ENCODE results near the gene ADAT2. TPM values are rescaled to one million over a fixed set of nuclear protein-coding genes. Genes with fewer than 3 reads are reported as not detected.

Gene ADAT2
- total RNA-seq, 3 donors from 2014 or later (not counting 1 experiment from before 2014, with no cell fraction given): 17.4 to 19.4 (median 19.1) TPM

GRCh38 chr6:143376861-143377260 is 73.6 kb downstream of the ADAT2 start:
- intact Hi-C loops (cut with micrococcal nuclease): no loop called here
- H3K27ac Mint-ChIP-seq: no peak overlapping the region
- Histone ChIP-seq H3K27me3 (ENCODE audit: control insufficient read depth, insufficient read depth, low read length) (no peaks in the 10 kb centered on the region), H3K36me3 (ENCODE audit: control insufficient read depth, insufficient read depth, low read length) (no peaks in the 10 kb centered on the region), H3K9me3 (ENCODE audit: control insufficient read depth, insufficient read depth, low read length) (no peaks in the 10 kb centered on the region), H3K27ac (ENCODE audit: low read length) (no peak overlapping the region), H3K4me3 (ENCODE audit: low read length) (no peak overlapping the region), H3K4me1 (ENCODE audit: control insufficient read depth, insufficient read depth, low read length) (no peaks in the 10 kb centered on the region)
- no peak for ATAC-seq
- H3K4me1 Mint-ChIP-seq: no peaks in the 10 kb centered on the region
- peaks cover 15 to 20% of the 10 kb centered on the region in 2 donors for H3K27me3 Mint-ChIP-seq (ENCODE audit: low read depth in 2 of 2)
- H3K36me3 Mint-ChIP-seq: no peaks in the 10 kb centered on the region
- DNase-seq: no peak
- TF ChIP-seq, protein P1, sequence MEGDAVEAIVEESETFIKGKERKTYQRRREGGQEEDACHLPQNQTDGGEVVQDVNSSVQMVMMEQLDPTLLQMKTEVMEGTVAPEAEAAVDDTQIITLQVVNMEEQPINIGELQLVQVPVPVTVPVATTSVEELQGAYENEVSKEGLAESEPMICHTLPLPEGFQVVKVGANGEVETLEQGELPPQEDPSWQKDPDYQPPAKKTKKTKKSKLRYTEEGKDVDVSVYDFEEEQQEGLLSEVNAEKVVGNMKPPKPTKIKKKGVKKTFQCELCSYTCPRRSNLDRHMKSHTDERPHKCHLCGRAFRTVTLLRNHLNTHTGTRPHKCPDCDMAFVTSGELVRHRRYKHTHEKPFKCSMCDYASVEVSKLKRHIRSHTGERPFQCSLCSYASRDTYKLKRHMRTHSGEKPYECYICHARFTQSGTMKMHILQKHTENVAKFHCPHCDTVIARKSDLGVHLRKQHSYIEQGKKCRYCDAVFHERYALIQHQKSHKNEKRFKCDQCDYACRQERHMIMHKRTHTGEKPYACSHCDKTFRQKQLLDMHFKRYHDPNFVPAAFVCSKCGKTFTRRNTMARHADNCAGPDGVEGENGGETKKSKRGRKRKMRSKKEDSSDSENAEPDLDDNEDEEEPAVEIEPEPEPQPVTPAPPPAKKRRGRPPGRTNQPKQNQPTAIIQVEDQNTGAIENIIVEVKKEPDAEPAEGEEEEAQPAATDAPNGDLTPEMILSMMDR (IDR thresholded peaks at IDR 0.05): no peak
- no peak overlapping the region for H3K4me3 Mint-ChIP-seq
- no peaks in the 10 kb centered on the region for H3K9me3 Mint-ChIP-seq

GRCh38 chr6:143376375-143376774 is 74.1 kb downstream of the ADAT2 start:
- H3K27me3 ChIP-seq (ENCODE audit: control insufficient read depth, insufficient read depth, low read length): no peaks in the 10 kb centered on the region
- TF ChIP-seq, protein P1 (IDR thresholded peaks at IDR 0.05): no peak
- no peak overlapping the region for H3K27ac ChIP-seq (ENCODE audit: low read length)
- Mint-ChIP-seq H3K4me3 (no peak overlapping the region), H3K4me1 (no peaks in the 10 kb centered on the region), H3K27me3 (ENCODE audit: low read depth in 2 of 2) (peaks cover 15 to 20% of the 10 kb centered on the region in 2 donors), H3K36me3 (no peaks in the 10 kb centered on the region), H3K9me3 (no peaks in the 10 kb centered on the region), H3K27ac (no peak overlapping the region)
- intact Hi-C loops (cut with micrococcal nuclease): no loop called here
- H3K9me3 ChIP-seq (ENCODE audit: control insufficient read depth, insufficient read depth, low read length): no peaks in the 10 kb centered on the region
- WGBS (ENCODE audit: insufficient coverage): 95% methylated on average over 3 of the region's 3 CpGs
- no peak for DNase-seq
- H3K36me3 ChIP-seq (ENCODE audit: control insufficient read depth, insufficient read depth, low read length): no peaks in the 10 kb centered on the region
- H3K4me1 ChIP-seq (ENCODE audit: control insufficient read depth, insufficient read depth, low read length): no peaks in the 10 kb centered on the region
- ATAC-seq: no peak
- no peak overlapping the region for H3K4me3 ChIP-seq (ENCODE audit: low read length)

DNA sequence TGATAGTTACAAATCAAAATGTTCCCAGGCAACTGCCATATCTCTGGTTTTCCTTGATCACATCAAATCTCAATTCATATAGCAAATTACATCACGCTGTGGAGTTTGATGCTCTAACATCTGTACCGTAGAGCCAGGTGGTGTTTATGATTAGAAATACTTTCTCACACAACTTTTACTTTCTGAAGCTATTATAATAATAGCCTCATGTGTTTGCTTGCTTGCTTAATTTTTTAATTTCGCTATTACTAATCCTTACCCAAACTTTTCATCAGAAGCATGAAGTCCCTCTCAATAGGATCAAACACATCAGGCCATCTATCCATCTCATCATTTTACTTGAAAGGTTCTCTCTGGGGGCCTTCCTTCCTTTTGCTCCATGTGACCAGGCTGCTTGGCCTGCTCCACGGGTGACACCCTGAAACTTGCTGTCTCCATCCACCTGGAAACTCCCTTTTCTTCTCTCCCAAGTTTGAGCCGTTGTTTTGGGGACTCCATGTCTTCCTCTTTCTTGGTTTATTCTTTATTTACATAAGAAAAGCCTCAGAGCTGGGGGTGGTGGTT is 75.4 kb downstream of the ADAT2 start:
- Mint-ChIP-seq H3K4me3 (no peak overlapping the region), H3K27me3 (ENCODE audit: low read depth in 2 of 2) (peaks cover 11 to 13% of the 10 kb centered on the region in 2 donors), H3K4me1 (no peaks in the 10 kb centered on the region), H3K36me3 (no peaks in the 10 kb centered on the region), H3K9me3 (no peaks in the 10 kb centered on the region), H3K27ac (no peak overlapping the region)
- no peaks in the 10 kb centered on the region for H3K4me1 ChIP-seq (ENCODE audit: control insufficient read depth, insufficient read depth, low read length)
- DNase-seq (no peak), ATAC-seq (no peak)
- intact Hi-C loops (cut with micrococcal nuclease): no loop called here
- no peaks in the 10 kb centered on the region for H3K9me3 ChIP-seq (ENCODE audit: control insufficient read depth, insufficient read depth, low read length)
- TF ChIP-seq, protein P1 (IDR thresholded peaks at IDR 0.05): no peak
- H3K4me3 ChIP-seq (ENCODE audit: low read length): no peak overlapping the region
- no peak overlapping the region for H3K27ac ChIP-seq (ENCODE audit: low read length)
- WGBS (ENCODE audit: insufficient coverage): 74% methylated on average over 3 of the region's 5 CpGs
- H3K36me3 ChIP-seq (ENCODE audit: control insufficient read depth, insufficient read depth, low read length): no peaks in the 10 kb centered on the region
- H3K27me3 ChIP-seq (ENCODE audit: control insufficient read depth, insufficient read depth, low read length): no peaks in the 10 kb centered on the region

- no peak overlapping the region for H3K4me3 ChIP-seq (ENCODE audit: low read length)
- intact Hi-C loops (cut with micrococcal nuclease): no loop called here
- ATAC-seq: no peak
- no peak overlapping the region for H3K27ac Mint-ChIP-seq
- H3K4me3 Mint-ChIP-seq: no peak overlapping the region
- H3K36me3 ChIP-seq (ENCODE audit: control insufficient read depth, insufficient read depth, low read length): no peaks in the 10 kb centered on the region
- H3K27me3 Mint-ChIP-seq (ENCODE audit: low read depth in 2 of 2): peaks cover 6 to 11% of the 10 kb centered on the region in 2 donors
- no peaks in the 10 kb centered on the region for H3K9me3 ChIP-seq (ENCODE audit: control insufficient read depth, insufficient read depth, low read length)
- TF ChIP-seq, protein P1 (IDR thresholded peaks at IDR 0.05): no peak
- no peak for DNase-seq
- H3K27ac ChIP-seq (ENCODE audit: low read length): no peak overlapping the region
- H3K36me3 Mint-ChIP-seq: no peaks in the 10 kb centered on the region
- H3K4me1 ChIP-seq (ENCODE audit: control insufficient read depth, insufficient read depth, low read length): no peaks in the 10 kb centered on the region
- 18% methylated on average over 2 of the region's 2 CpGs for WGBS (ENCODE audit: insufficient coverage)
- H3K9me3 Mint-ChIP-seq: no peaks in the 10 kb centered on the region
- no peaks in the 10 kb centered on the region for H3K4me1 Mint-ChIP-seq
- no peaks in the 10 kb centered on the region for H3K27me3 ChIP-seq (ENCODE audit: control insufficient read depth, insufficient read depth, low read length)
Observed at GRCh38 chr6:143374014-143374413, 76.5 kb downstream of the ADAT2 start.
